NCI-H526 (cell line): ENCODE results near the gene TRIO.

Source experiments
- DNase-seq, 2 experiments: peaks; one replicate each; lab custom pipeline; 2025; lab: John Stamatoyannopoulos, UW

TRIO gene

DNA sequence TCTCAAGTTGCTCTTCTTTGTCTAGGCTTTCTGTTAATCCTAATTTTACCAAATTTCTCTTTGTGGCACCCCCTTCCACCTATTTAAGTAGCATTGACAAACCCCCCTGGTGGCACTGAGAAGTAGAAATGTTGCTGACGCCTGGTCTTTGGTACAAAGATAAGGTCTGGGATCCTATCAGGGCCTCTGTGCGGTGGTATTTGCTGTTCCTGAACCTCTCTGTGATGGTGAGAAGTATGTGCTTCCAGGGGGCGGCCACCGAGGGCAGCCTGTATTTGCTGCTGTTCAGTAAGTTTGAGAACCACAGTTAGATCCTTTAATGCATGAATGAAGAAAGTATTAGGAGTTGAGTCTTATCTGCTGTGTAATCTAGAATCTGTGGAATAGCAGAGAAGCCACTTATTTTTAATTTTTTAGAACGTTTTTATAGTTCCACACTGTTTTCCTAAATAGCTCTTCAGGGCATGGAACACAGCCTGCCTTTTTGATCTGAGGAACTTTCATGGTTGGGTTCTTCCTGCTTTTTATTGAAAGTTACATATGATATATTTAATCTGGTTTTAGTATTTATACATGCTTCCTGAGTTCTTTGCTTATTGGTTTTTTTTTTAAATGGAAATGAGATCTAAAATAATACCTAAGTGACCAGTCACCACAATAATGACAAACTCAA is 124.2 kb downstream of the TRIO start:
- peak in 1 of 2 experiments; percentile 43 for DNase-seq

DNA sequence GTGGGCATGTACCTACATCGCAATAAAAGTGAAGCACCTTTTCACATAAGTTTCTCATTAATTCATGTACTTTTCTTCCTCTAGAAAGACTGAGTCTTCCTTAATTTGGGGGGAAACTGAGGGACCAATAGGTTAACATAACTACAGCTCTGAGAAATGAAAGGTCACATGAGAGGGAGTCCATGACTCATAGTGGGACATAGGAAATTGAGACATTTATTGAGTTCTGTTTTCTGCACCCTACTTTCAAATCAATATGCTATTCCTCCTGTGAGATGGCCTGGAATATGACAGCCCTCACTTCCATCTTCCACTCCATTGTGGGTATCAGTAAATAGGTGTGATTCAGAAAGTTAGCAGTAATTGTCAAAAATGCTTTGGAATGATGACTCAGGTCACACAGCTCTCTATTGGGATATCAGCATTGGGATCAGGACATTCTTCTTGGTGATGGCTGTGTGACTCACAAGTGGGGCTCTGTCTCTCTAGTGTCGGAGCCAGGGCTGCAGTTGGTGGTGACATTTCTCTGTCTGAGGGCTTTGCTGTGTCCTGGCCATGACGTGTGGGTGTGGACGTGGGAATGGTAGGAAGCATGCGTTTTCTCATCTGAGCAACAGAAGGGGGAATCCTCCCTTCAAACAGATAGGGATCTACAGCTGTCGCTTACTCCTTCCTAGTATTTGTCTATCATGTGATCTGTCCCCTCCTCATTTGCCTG is 125.0 kb downstream of the TRIO start:
- DNase-seq: peak in 1 of 2 experiments; percentile 44

GRCh38 chr5:14268738-14269137 is 125.6 kb downstream of the TRIO start:
- no peak for DNase-seq

GRCh38 chr5:14269395-14269794 is 126.3 kb downstream of the TRIO start:
- DNase-seq: peak in 1 of 2 experiments; percentile 8

GRCh38 chr5:14270209-14270702 is 127.1 kb downstream of the TRIO start:
- DNase-seq: peak; percentile 54 to 82

GRCh38 chr5:14272548-14273205 is 129.5 kb downstream of the TRIO start:
- DNase-seq: no peak

DNA sequence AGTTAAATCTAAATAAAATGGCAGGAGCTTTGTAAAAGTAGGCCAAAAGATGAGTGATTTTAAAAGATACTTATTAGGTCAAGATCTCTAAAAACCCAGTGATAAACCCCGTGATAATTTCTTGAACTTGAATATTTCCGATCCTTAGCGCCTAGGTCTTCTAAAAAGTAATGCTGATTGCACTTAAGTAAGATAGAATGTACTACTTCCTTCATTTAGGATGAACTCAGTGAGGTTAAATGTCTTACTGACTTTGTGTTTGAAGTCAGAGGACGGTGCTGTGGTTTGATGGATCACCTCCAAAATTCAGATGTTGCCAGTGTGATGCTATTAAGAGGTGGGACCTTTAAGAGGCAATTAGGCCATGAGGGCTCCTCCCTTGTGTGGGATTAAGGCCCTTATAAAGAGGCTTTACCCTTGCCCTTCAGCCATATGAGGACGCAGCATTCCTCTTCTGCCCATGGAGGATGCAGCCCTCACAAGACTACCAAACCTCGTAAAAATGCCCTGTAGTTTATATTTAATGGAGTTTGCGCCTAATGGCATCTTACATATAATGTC is 130.1 kb downstream of the TRIO start:
- no peak for DNase-seq

- DNase-seq: no peak
Observed at GRCh38 chr5:14276380-14276779, 133.2 kb downstream of the TRIO start.

DNA sequence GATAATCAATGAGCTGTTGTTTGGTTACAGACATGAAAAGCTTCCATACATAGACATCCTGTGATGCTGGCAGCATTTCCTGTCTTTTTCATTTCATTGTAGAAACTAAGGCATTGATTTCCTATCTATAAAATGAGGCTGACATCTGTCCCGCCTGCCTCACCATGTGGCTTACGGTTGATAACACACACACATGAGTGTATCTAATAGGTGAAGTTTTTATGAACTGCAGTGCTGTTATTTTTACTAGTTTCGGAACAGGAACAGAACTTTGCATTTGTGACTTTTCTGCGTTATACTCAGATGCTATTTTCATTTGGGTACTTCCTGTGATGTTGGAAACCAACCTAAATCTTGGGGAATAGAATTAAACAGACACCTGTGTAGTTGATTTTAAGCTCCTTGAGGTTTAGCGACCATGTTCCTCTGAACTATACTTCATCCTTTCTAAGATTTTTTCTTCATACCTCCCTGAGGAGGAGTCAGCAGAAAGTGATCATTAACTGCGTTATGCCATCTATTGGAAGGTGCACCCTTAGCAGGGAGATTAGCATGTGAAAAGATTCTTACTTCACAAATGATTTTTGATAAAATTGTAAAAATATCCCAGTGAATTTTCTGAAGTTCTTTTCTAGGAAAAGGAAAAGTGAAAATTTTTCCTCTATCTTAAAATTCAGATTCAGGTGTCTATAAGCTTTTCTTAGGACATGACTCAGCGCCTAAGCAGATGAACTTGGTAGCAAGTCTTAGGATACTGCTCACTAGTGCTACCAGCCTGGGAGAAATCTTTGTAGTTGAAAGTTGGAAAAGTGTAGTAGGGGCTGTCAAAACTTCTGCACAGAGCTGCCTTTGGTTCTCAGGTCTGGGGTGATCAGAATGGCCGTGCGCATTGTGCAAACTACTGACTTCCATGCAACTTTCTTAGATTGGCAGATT is 134.5 kb downstream of the TRIO start:
- no peak for DNase-seq

GRCh38 chr5:14280294-14280854 is 137.2 kb downstream of the TRIO start:
- DNase-seq: no peak

DNA sequence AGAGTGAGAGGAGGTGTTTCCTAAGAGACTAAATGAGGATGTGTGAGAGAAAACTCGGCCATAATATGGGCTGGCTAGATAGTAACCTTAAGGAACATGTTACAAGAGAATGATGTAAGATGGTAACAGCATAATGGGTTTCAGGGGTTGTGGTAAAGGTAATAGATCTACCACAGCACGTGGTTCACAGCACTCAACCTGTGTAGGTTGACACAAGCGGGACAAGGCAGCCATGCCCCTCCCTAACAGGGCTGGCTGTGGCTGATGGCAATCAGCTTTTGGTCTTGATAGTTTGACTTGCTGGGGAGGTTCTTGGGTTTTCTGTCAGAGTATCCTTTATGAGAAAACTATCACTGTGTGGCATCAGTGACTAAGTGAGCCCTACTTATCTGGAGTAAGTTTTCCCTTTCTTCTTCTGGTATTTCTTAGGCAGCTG is 138.6 kb downstream of the TRIO start:
- DNase-seq: no peak

GRCh38 chr5:14283139-14283538 is 140.0 kb downstream of the TRIO start:
- DNase-seq: no peak

GRCh38 chr5:14284392-14285148 is 141.4 kb downstream of the TRIO start:
- no peak for DNase-seq

DNA sequence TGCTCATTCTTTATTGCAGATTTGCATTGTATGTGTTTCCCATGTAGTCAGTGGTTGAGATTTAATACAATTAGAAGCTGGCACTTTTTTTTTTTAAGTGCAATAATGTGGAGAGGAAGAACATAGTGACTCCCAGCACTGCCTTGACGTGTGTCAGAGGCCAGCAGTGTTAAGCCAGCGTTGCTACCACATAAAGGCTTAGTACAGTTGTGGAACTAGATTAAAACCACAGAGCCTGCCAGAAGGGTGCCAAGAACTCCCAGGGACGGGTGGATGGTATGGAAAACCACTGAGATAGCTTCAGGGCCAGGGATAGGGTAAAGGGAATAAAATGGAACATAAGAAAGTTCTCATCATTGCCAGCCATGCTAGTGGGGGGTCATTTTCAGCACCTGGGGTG is 142.9 kb downstream of the TRIO start:
- DNase-seq: no peak

DNA sequence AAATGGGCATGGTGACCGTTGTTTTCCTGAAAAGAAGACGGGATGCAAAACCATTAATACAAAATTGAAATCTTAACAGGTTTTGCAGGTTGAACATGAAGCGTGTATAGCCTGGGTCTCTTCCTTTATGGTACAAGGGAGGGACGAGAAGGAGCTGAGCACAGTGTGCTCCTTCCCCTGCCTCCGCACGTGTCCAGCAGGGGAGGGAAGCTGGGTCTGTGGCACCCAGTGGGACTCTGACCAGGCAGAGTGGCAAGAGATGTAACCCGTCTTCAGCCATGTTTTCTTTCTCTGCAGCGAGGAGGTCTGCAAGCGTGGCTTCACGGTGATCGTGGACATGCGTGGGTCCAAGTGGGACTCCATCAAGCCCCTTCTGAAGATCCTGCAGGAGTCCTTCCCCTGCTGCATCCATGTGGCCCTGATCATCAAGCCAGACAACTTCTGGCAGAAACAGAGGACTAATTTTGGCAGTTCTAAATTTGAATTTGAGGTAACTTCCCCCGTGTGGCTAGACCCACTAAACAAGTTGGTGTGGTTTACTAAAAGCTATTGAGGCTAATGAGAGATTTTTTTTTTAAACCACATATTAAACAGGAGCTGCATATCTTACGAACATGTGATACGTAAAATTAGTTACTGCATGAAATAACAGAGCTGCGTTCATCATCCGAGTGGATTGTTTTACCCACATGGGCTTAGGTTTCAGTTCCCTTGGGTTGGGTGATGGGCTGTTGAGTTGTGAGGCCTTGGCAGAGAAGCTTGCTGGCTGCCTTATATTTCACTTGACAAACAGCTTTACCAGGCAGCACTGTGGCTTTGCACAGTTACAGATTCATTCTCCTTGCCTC is 143.7 kb downstream of the TRIO start:
- no peak for DNase-seq

DNA sequence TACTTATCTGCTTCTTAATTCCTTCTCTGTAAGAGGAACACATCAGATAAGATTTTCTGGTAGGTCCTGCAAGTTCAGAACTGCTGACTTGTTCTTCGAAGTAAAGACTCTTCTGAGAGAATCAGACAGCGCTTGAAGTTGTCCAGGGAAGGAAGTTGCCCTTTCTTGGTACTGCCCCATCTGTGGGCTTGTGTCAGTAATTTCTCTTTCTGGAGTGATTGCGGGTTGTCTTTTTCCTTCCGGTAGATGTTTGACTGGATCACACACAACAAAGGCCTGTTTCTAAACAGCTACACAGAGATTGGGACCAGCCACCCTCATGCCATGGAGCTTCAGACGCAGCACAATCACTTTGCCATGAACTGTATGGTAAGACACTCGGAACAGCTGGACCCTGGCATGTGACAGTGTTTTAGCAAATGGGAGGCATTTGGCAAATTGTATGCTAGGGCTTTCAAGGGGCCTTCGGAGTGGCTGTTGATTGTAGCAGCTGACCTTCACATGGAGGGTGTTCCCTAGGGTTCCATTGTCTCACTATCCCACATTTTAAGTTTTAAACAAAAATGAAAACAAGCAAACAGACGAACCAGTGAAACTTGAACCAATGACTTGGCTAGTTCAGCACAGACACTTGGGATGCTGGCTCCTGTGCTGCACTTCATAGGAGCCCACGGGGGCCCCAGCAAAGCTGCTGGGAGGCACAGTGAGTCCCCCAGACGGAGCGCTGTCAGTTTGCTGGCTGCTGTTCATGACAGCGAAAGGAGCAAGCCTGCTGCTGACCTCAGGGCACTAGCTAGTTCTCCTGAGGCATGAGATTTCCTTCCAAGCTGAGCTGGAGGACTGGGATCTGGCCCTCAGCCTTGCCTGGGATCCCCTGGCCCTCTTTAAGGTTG is 149.9 kb downstream of the TRIO start:
- DNase-seq: no peak

- no peak for DNase-seq
Observed at GRCh38 chr5:14295610-14296009, 152.5 kb downstream of the TRIO start.
